Gastrocnemius medialis (tissue), 4 donors: ENCODE results near the gene SHISAL2A. TPM values are rescaled to one million over a fixed set of nuclear protein-coding genes. Genes with fewer than 3 reads are reported as not detected.

ENCODE experiments used
- ATAC-seq, 2 donors: fragments of 150-250 bp; one replicate each; pipeline ENCODE4 v1.9.1; 2016
- DNase-seq, 2 donors: peaks; one replicate each; pipeline ENCODE4 v3.0.0-alpha.2; 2019
- H3K27ac ChIP-seq, 4 donors: fragments of 200-600 bp; sonication (generic); 1 replicate in 1 of 4; 2 replicates in 3 of 4; pipeline ENCODE4 v1.5.1; 2016 to 2018; ENCODE audit warnings: mild to moderate bottlenecking in 2 of 4, moderate library complexity in 1 of 4
- H3K27me3 ChIP-seq, 3 donors: fragments of 200-600 bp; sonication (generic) in 2 of 3; 1 replicate in 1 of 3; 2 replicates in 2 of 3; pipeline versions ENCODE4 v1.5.1 to v1.6.0; 2016 to 2019; ENCODE audit warnings: mild to moderate bottlenecking in 1 of 3, moderate library complexity in 1 of 3
- H3K36me3 ChIP-seq, 2 donors: fragments of 200-600 bp; sonication (generic) in 1 of 2; one replicate each; pipeline ENCODE4 v1.5.1; 2017 to 2018
- H3K4me1 ChIP-seq, 2 donors: fragments of 200-600 bp; sonication (generic) in 1 of 2; one replicate each; pipeline ENCODE4 v1.5.1; 2016 to 2017; ENCODE audit warnings: mild to moderate bottlenecking in 2 of 2
- H3K4me3 ChIP-seq, 4 donors: fragments of 200-600 bp; sonication (generic) in 3 of 4; 1 replicate in 1 of 4; 2 replicates in 3 of 4; pipeline ENCODE4 v1.5.1; 2016 to 2019; ENCODE audit warnings: mild to moderate bottlenecking in 2 of 4
- H3K9me3 ChIP-seq, 3 donors: fragments of 200-600 bp; sonication (generic) in 2 of 3; 1 replicate in 1 of 3; 2 replicates in 2 of 3; pipeline ENCODE4 v1.5.1; 2016 to 2019
- CTCF ChIP-seq, 5 experiments: fragments of 450-650 bp in 3 of 5; fragments of 200-600 bp in 2 of 5; sonication (generic) in 2 of 5; IDR thresholded peaks in 4 of 5; conservative IDR thresholded peaks in 1 of 5; 1 replicate in 4 of 5; 2 replicates in 1 of 5; pipeline ENCODE4 v1.5.1; 2016 to 2019; ENCODE audit warnings: antibody characterized with exemption in 5 of 5, mild to moderate bottlenecking in 3 of 5, moderate library complexity in 3 of 5
- POLR2A ChIP-seq, 2 donors: fragments of 450-650 bp; IDR thresholded peaks; one replicate each; pipeline ENCODE4 v1.6.1; 2017; ENCODE audit warnings: antibody characterized with exemption in 2 of 2, mild to moderate bottlenecking in 2 of 2, moderate library complexity in 2 of 2
- in situ Hi-C, 4 donors: fragments of 200-750 bp; cut with MboI; loops; one replicate each; pipeline versions ENCODE4 v1.15.0 to v1.8.0; 2017; ENCODE audit warnings: low sequenced_read_pairs in 4 of 4
- intact Hi-C: fragments of 100-400 bp; cut with DNase I; formaldehyde crosslinking; loops from one replicate; pipeline ENCODE4 v1.15.1; 2023; ENCODE audit warnings: low total_unique reads
- total RNA-seq, 4 donors: library from RNA; depleted of rRNA; stranded (reverse); fragments of >200 nt; gene quantifications; one replicate each; pipeline versions ENCODE4 v1.1.0 to v1.2.3, GENCODE V29; 2016

Gene SHISAL2A
- total RNA-seq, 4 donors from 2014 or later: 0.33 to 0.41 TPM; not detected in 2

- DNase-seq: no peak
- ATAC-seq: no peak
- Histone ChIP-seq H3K4me1 (peaks cover 16 to 39% of the 10 kb centered on the region in 2 donors), H3K4me3 (no peak overlapping the region), H3K9me3 (no peaks in the 10 kb centered on the region), H3K27me3 (no peaks in the 10 kb centered on the region), H3K36me3 (no peaks in the 10 kb centered on the region), H3K27ac (peak overlapping the region in 2 of 4 donors; percentile 81 to 87)
- intact Hi-C loops (loop anchor here (10.0 kb wide), 1 partner anchor 84 kb away; no protein-coding TSS in a partner anchor), in situ Hi-C loops (loop anchor here in 1 of 4 donors (25.0 kb wide), 1 partner anchor 524 kb away; the partner anchor contains the start of gene ZFYVE9)
- TF ChIP-seq CTCF (IDR thresholded peaks at IDR 0.05 in 4 of 5, conservative IDR thresholded peaks at IDR 0.05 in 1 of 5) (no peak), POLR2A (IDR thresholded peaks at IDR 0.05) (no peak)
Observed at GRCh38 chr1:52660807-52661206, 27.8 kb downstream of the SHISAL2A start.

GRCh38 chr1:52662645-52663313, 29.8 kb downstream of the SHISAL2A start:
- peaks cover 23 to 43% of the 10 kb centered on the region in 2 donors for H3K4me1 ChIP-seq
- no peaks in the 10 kb centered on the region for H3K27me3 ChIP-seq
- in situ Hi-C loops: loop anchor here in 1 of 4 donors (25.0 kb wide), 1 partner anchor 525 kb away; the partner anchor contains the start of gene ZFYVE9
- DNase-seq: no peak
- no peaks in the 10 kb centered on the region for H3K9me3 ChIP-seq
- no peaks in the 10 kb centered on the region for H3K36me3 ChIP-seq
- H3K4me3 ChIP-seq: no peak overlapping the region
- peak overlapping the region in 2 of 4 donors; percentile 36 to 62 for H3K27ac ChIP-seq
- no peak for TF ChIP-seq POLR2A (IDR thresholded peaks at IDR 0.05)
- no peak for TF ChIP-seq CTCF (IDR thresholded peaks at IDR 0.05 in 4 of 5, conservative IDR thresholded peaks at IDR 0.05 in 1 of 5)
- ATAC-seq: no peak
- intact Hi-C loops: loop anchor here (10.0 kb wide), 1 partner anchor 82 kb away; no protein-coding TSS in a partner anchor

- Histone ChIP-seq H3K9me3 (no peaks in the 10 kb centered on the region), H3K27me3 (no peaks in the 10 kb centered on the region), H3K36me3 (no peaks in the 10 kb centered on the region), H3K4me1 (peaks cover 20 to 40% of the 10 kb centered on the region in 2 donors), H3K27ac (no peak overlapping the region), H3K4me3 (no peak overlapping the region)
- DNase-seq: no peak
- intact Hi-C loops: loop anchor here (10.0 kb wide), 1 partner anchor 81 kb away; no protein-coding TSS in a partner anchor
- in situ Hi-C loops: loop anchor here in 1 of 4 donors (25.0 kb wide), 1 partner anchor 526 kb away; the partner anchor contains the start of gene ZFYVE9
- no peak for ATAC-seq
- TF ChIP-seq CTCF (IDR thresholded peaks at IDR 0.05 in 4 of 5, conservative IDR thresholded peaks at IDR 0.05 in 1 of 5): no peak
- no peak for TF ChIP-seq POLR2A (IDR thresholded peaks at IDR 0.05)
Observed at GRCh38 chr1:52663716-52664115, 30.7 kb downstream of the SHISAL2A start.

- no peaks in the 10 kb centered on the region for H3K36me3 ChIP-seq
- no peaks in the 10 kb centered on the region for H3K9me3 ChIP-seq
- H3K4me3 ChIP-seq: no peak overlapping the region
- no peaks in the 10 kb centered on the region for H3K27me3 ChIP-seq
- H3K4me1 ChIP-seq: peaks cover 18 to 41% of the 10 kb centered on the region in 2 donors
- H3K27ac ChIP-seq: peak overlapping the region; percentile 61 to 82 (median 72)
- intact Hi-C loops (loop anchor here (10.0 kb wide), 1 partner anchor 80 kb away; no protein-coding TSS in a partner anchor), in situ Hi-C loops (loop anchor here in 1 of 4 donors (25.0 kb wide), 1 partner anchor 528 kb away; the partner anchor contains the start of gene ZFYVE9)
- peak; percentile 82 to 85 for DNase-seq
- peak; percentile 87 for ATAC-seq
- TF ChIP-seq POLR2A (IDR thresholded peaks at IDR 0.05): no peak
- no peak for TF ChIP-seq CTCF (IDR thresholded peaks at IDR 0.05 in 4 of 5, conservative IDR thresholded peaks at IDR 0.05 in 1 of 5)
Observed at GRCh38 chr1:52665006-52665941, 32.3 kb downstream of the SHISAL2A start.
